Activated naive CD4-positive, alpha-beta T cell treated with anti-CD3 and anti-CD28 coated beads, Interleukin-2, amount 50 U/mL, for 72 hours (primary cell): Measurements from ENCODE around the gene ID2. TPM values are rescaled to one million over a fixed set of nuclear protein-coding genes. Genes with fewer than 3 reads are reported as not detected.

Source experiments
- ATAC-seq, 2 donors: fragments of 150-1000 bp; cut with Tn5 transposase; 2 replicates each; pipeline ENCODE4 v1.10.0; 2021; ENCODE audit warnings: mild to moderate bottlenecking in 2 of 2, moderate library complexity in 2 of 2
- DNase-seq, 2 donors: peaks; one replicate each; pipeline ENCODE4 v3.0.0; 2021 to 2022; ENCODE audit warnings: low spot score in 2 of 2
- H3K27ac Mint-ChIP-seq, 2 donors: one replicate each; pipeline ENCODE4 v1.8.0; 2022; ENCODE audit warnings: mild to moderate bottlenecking in 2 of 2, mixed read lengths in 2 of 2
- H3K36me3 Mint-ChIP-seq, 2 donors: one replicate each; pipeline ENCODE4 v1.8.0; 2022; ENCODE audit warnings: mixed read lengths in 2 of 2
- H3K9me3 Mint-ChIP-seq, 2 donors: one replicate each; pipeline ENCODE4 v1.8.0; 2022; ENCODE audit warnings: mixed read lengths in 2 of 2
- total RNA-seq, 2 donors: library from RNA; stranded (reverse); gene quantifications; one replicate each; pipeline ENCODE4 v1.2.3, GENCODE V29; 2022

The ID2 gene
- total RNA-seq, 2 donors from 2014 or later: 42.8 to 272 TPM

GRCh38 chr2:8659092-8659734, 22.6 kb upstream of the ID2 start:
- ATAC-seq: no peak
- H3K9me3 Mint-ChIP-seq: no peaks in the 10 kb centered on the region
- no peak overlapping the region for H3K27ac Mint-ChIP-seq
- DNase-seq: peak in 1 of 2 donors; percentile 46
- H3K36me3 Mint-ChIP-seq: no peaks in the 10 kb centered on the region

DNA sequence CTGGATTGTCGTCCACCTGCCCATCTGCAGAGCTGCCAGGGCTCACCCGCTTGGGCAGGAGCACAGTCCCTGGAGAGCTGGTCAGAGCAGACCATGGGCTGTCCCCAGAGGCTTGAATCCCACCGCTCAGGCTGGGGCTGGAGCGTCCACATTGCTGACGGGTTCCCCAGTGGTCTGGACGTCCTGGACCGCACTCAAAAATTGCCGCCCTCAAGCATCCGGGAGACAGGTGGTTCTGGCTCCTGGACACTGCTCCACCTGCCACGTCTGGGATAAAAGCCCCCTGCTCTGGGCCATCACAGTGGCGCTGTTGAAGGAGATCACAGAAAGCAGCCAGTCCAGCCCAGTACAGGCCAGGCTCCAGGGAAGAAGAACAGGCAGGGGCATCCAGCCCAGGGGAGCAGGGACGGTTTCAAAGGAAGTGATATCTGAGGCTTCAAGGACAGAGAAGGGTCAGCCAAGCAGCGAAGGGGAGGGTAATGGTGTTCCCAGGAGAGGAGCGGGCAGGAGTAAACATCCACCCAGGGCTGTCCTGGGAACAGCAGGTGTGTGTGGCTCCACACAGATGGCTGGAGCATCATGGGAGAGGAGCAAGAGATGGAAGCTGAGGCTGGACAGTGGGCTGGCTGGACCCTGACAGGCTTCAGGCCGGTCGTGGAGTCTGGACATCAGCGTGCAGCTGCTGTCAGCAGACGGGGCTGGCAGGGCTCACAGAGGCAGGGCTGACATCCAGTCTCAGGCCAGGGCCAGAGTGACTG, 21.9 kb upstream of the ID2 start:
- ATAC-seq: no peak
- no peak for DNase-seq
- H3K27ac Mint-ChIP-seq: no peak overlapping the region

DNA sequence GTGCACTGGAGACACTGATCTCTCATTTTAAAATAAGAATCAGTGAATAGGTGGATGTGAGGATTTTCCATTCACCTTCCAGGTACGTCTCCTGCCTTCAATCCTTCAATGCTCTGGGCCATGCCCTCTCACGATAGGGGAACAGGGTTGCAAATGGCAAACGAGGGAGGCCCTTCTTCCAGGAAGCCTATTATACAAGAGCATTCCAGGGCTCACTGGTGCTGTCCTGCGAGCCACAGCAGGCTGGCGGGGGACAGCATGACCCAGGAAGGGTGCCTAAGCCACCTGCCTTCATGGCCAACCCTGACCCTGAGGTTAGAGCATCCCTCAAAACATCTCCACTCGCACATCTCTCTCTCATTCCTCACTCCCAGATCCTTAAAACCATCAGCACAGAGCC, 20.6 kb upstream of the ID2 start:
- no peak for ATAC-seq
- Mint-ChIP-seq H3K9me3 (no peaks in the 10 kb centered on the region), H3K36me3 (no peaks in the 10 kb centered on the region), H3K27ac (peak overlapping the region in 1 of 2 donors; percentile 0)
- DNase-seq: no peak

More for the DNA sequence above, 21.9 kb upstream of the ID2 start:
- Mint-ChIP-seq H3K36me3 (no peaks in the 10 kb centered on the region), H3K9me3 (no peaks in the 10 kb centered on the region)

DNA sequence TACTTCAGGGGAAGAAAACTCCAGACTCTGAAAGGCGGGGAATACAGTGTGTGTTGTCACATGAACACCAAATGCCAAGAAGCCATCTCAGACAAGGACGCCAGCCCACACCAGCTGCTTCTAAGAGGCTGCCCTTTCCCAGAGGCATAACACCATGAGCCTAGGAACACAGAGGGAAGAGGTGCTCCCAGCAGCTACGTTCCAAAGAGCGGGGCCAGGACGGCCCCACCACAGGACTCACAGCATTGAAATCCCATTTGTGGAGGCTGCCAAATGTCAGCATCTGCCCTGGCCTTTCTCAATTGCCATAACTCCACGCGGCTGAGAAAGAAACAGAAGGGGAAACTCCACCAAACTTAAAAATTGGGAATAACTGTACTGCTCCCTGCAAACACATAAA, 20.1 kb upstream of the ID2 start:
- Mint-ChIP-seq H3K9me3 (no peaks in the 10 kb centered on the region), H3K36me3 (no peaks in the 10 kb centered on the region), H3K27ac (no peak overlapping the region)
- DNase-seq: no peak
- ATAC-seq: no peak

GRCh38 chr2:8662239-8662879, 19.5 kb upstream of the ID2 start:
- H3K27ac Mint-ChIP-seq: no peak overlapping the region
- H3K9me3 Mint-ChIP-seq: no peaks in the 10 kb centered on the region
- no peaks in the 10 kb centered on the region for H3K36me3 Mint-ChIP-seq
- ATAC-seq: no peak
- no peak for DNase-seq

GRCh38 chr2:8663997-8664396, 17.9 kb upstream of the ID2 start:
- Mint-ChIP-seq H3K36me3 (no peaks in the 10 kb centered on the region), H3K9me3 (no peaks in the 10 kb centered on the region), H3K27ac (peak overlapping the region in 1 of 2 donors; percentile 25)
- DNase-seq (no peak), ATAC-seq (no peak)

DNA sequence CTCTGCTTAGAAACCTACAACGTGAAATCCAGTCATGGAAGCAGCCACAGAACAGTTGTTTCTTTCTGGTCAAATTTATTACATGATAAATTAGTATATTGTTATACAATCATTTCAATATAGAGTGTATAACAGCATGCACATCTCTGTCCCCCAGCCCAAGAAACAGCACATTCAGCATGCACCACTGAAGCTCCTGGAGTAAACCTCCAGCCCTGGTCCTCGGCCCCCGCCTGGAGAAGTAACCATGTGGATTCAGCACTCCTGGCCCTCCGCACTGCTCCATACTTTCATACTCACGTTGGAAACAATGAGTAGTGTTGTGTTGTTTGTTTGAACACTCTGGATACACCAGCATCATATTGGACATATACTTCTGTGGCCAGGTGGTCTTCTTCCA, 15.3 kb upstream of the ID2 start:
- H3K9me3 Mint-ChIP-seq: no peaks in the 10 kb centered on the region
- DNase-seq (no peak), ATAC-seq (no peak)
- H3K27ac Mint-ChIP-seq: no peak overlapping the region
- H3K36me3 Mint-ChIP-seq: no peaks in the 10 kb centered on the region

DNA sequence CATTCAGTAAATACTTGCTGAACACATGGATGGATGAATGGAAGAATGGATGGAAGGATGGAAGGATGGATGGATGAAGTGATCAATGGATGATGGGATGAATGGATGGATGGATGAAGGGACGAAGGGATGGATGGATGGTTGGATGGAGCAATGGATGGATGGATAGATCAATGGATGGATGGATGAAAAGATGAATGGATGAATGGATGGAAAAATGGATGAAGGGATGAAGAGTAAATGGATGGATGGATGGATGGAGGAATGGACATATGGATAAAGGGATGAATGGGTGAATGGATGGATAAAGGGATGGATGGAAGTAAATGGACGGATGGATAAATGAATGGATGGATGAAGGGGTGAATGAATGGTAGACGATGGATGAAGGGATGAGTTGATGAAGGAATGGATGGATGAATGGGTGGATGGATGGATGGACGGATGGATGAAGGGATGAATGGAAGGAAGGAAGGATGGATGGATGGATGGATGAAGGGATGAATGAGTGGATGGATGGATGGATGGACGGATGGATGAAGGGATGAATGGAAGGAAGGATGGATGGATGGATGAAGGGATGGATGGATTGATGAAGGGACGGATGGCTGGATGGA, 13.9 kb upstream of the ID2 start:
- Mint-ChIP-seq H3K9me3 (peaks cover 0 to under 1% of the 10 kb centered on the region in 2 donors), H3K36me3 (peaks cover 0 to 1% of the 10 kb centered on the region in 2 donors), H3K27ac (no peak overlapping the region)
- ATAC-seq: no peak
- DNase-seq: no peak

GRCh38 chr2:8669157-8669817, 12.6 kb upstream of the ID2 start:
- H3K27ac Mint-ChIP-seq: no peak overlapping the region
- H3K9me3 Mint-ChIP-seq: peaks cover 7 to 14% of the 10 kb centered on the region in 2 donors
- peaks cover 13 to 14% of the 10 kb centered on the region in 2 donors for H3K36me3 Mint-ChIP-seq
- ATAC-seq: no peak
- no peak for DNase-seq

- no peak overlapping the region for H3K27ac Mint-ChIP-seq
- DNase-seq (no peak), ATAC-seq (no peak)
- peaks cover 12 to 19% of the 10 kb centered on the region in 2 donors for H3K9me3 Mint-ChIP-seq
- H3K36me3 Mint-ChIP-seq: peaks cover 18 to 25% of the 10 kb centered on the region in 2 donors
Observed at GRCh38 chr2:8670580-8670979, 11.3 kb upstream of the ID2 start.

DNA sequence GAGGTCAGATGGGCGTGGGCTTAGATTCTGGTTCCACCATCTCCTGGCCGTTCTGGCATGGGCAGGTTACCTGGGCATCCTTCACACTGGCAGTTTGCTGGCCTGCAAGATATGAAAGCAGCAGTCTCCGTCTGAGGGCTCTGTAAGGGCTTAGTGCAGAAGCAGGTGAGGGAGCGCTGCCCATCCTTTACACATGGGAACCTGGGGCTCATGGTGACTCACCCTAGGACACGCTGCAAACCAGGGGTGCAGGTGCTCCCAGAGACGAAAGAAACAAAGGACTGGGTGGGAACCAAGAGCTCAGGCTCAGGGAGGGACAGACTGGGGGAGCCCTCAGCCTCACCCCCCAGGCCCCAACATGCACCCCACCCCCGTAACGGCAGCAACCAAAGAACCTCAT, 10.7 kb upstream of the ID2 start:
- H3K36me3 Mint-ChIP-seq: peaks cover 24 to 31% of the 10 kb centered on the region in 2 donors
- no peak for DNase-seq
- no peak for ATAC-seq
- no peak overlapping the region for H3K27ac Mint-ChIP-seq
- H3K9me3 Mint-ChIP-seq: peaks cover 12 to 24% of the 10 kb centered on the region in 2 donors

DNA sequence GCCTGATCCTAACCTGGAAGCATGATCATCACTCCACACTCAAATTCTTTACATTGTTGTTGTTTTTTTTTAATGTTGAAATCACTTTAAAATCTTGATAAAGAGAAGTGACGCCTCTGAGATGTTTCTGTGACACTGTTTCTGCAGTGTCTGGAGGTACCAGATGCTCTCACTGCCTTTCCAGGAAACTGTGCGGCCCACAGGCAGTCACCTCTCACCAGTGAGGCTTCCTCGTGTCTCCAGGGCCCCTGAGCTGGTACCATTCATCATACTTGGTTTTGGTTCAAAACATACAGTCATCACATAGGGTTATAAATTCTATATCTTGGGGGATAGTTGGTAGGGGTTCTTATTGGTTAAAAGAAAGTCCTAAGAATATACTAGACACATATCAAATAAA, 10.1 kb upstream of the ID2 start:
- Mint-ChIP-seq H3K9me3 (peaks cover 12 to 24% of the 10 kb centered on the region in 2 donors), H3K27ac (no peak overlapping the region), H3K36me3 (peaks cover 26 to 34% of the 10 kb centered on the region in 2 donors)
- ATAC-seq (no peak), DNase-seq (no peak)

DNA sequence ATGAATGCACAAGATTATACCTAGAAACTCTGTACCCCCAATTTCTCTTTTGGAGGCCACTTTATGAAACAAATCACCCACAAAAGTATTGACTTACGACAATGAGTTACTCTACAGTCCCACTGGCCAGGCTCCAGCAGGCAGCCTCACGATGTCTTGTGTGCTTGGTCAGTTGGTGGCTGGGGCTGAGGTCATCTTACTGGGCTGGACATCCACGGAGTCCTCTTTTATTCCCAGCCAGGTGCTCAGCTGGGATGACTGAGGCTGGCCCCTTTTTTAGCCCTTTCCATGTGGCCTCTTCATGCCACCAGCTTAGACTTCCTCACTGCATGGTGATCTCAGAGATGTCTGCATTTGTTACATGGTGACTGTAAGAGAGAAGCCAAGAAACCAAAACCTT, 8.9 kb upstream of the ID2 start:
- peaks cover 12 to 24% of the 10 kb centered on the region in 2 donors for H3K9me3 Mint-ChIP-seq
- ATAC-seq: no peak
- H3K36me3 Mint-ChIP-seq: peaks cover 26 to 39% of the 10 kb centered on the region in 2 donors
- no peak overlapping the region for H3K27ac Mint-ChIP-seq
- DNase-seq: no peak

GRCh38 chr2:8673381-8673780, 8.5 kb upstream of the ID2 start:
- H3K36me3 Mint-ChIP-seq: peaks cover 26 to 41% of the 10 kb centered on the region in 2 donors
- ATAC-seq (no peak), DNase-seq (no peak)

DNA sequence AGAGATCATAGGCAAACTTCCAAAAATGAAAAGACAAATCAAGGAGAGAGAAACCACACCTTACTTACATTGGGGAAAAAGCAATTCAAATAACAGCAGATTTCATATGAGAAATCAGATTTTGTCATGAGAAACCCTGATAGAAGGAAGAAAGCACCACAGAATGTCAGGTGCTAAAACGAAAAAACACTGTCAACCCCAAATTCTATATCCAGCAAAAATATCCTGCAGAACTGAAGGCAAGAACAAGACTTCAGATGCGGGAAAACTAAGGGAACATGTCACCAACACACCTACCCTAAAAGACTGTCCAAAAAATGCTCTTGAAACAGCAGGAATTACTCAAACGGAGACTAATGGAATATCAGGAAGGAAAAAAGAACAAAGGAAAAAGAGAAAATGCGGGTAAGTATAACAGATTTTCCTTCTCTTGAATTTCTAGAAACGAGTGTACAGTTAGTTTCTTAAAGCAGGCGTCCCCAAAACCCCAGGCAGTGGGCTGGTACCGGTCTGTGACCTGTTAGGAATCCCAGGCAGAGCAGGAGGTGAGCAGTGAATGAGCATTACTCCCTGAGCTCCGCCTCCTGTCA, 7.3 kb upstream of the ID2 start:
- H3K27ac Mint-ChIP-seq: no peak overlapping the region

More at GRCh38 chr2:8673381-8673780, 8.5 kb upstream of the ID2 start:
- peaks cover 12 to 24% of the 10 kb centered on the region in 2 donors for H3K9me3 Mint-ChIP-seq
- no peak overlapping the region for H3K27ac Mint-ChIP-seq

DNA sequence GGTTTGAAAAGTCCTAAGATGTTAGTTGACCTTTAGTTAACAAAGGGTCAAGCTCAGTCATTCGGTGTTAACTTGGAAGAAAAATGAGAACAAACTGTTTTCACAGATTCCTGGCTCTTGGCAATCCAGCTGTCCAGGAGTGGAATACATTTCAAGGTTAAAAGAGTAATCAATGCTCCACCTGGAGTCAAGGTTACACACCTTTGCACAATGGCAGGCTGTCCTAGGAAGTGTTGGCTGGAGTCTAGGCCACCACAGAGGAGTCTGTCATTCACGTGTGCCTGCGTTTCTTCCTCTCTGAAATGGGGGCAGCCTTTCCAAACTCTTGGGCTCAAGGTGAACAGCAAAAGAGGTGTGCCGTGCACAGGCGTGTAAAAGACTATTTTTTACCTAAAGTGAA, 6.3 kb upstream of the ID2 start:
- Mint-ChIP-seq H3K36me3 (peaks cover 26 to 41% of the 10 kb centered on the region in 2 donors), H3K9me3 (peaks cover 12 to 24% of the 10 kb centered on the region in 2 donors), H3K27ac (no peak overlapping the region)
- no peak for DNase-seq
- no peak for ATAC-seq

More for the DNA sequence above, 7.3 kb upstream of the ID2 start:
- Mint-ChIP-seq H3K9me3 (peaks cover 12 to 24% of the 10 kb centered on the region in 2 donors), H3K36me3 (peaks cover 26 to 41% of the 10 kb centered on the region in 2 donors)
- ATAC-seq (no peak), DNase-seq (no peak)
